Measurements from ENCODE around the gene ZNF668.

- peak; percentile 33 for TF ChIP-seq POLR2A (IDR thresholded peaks at IDR 0.05)
- TF ChIP-seq CTCF (IDR thresholded peaks at IDR 0.05), result peak in 2 of 4 experiments; percentile 15 to 17
Measured at GRCh38 chr16:31073142-31073969, 684 bp downstream of the ZNF668 start.

All from prostate gland (tissue), 2 donors.